ENCODE measurements around the gene LRIT2.

The LRIT2 gene

GRCh38 chr10:84225427-84226173, at the start of gene LRIT2:
LRIT2 (minus strand) TSS chr10:84225544; CDS start chr10:84225520, 24 bp downstream.
- DNase-seq, result no peak

GRCh38 chr10:84270708-84271107, 45.4 kb upstream of the LRIT2 start:
- peak; percentile 0 for DNase-seq

GRCh38 chr10:84269773-84270172, 44.4 kb upstream of the LRIT2 start:
- DNase-seq, result no peak

- no peak for DNase-seq
These were observed 43.8 kb upstream of the LRIT2 start for GRCh38 chr10:84269162-84269561.

- DNase-seq, result no peak
These were observed 42.3 kb upstream of the LRIT2 start for GRCh38 chr10:84267503-84268126.

- DNase-seq, result peak; percentile 1
These were observed 40.1 kb upstream of the LRIT2 start for GRCh38 chr10:84265418-84265817.

- DNase-seq, result peak; percentile 3
These were observed 39.3 kb upstream of the LRIT2 start for GRCh38 chr10:84264611-84265141.

GRCh38 chr10:84263716-84264115, 38.4 kb upstream of the LRIT2 start:
- no peak for DNase-seq

GRCh38 chr10:84262190-84262956, 37.0 kb upstream of the LRIT2 start:
- DNase-seq, result no peak

GRCh38 chr10:84261236-84261915, 36.0 kb upstream of the LRIT2 start:
- no peak for DNase-seq

GRCh38 chr10:84258034-84258695, 32.8 kb upstream of the LRIT2 start:
- DNase-seq, result no peak

- no peak for DNase-seq
These were observed 32.1 kb upstream of the LRIT2 start for GRCh38 chr10:84257343-84258020.

- DNase-seq, result no peak
These were observed 31.4 kb upstream of the LRIT2 start for GRCh38 chr10:84256510-84257342.

- DNase-seq, result no peak
These were observed 29.5 kb upstream of the LRIT2 start for GRCh38 chr10:84254552-84255478.

- no peak for DNase-seq
These were observed 23.4 kb upstream of the LRIT2 start for GRCh38 chr10:84248794-84249193.

- no peak for DNase-seq
These were observed 22.2 kb upstream of the LRIT2 start for GRCh38 chr10:84247496-84247895.

- no peak for DNase-seq
These were observed 19.4 kb upstream of the LRIT2 start, which contains the start of gene RGR for GRCh38 chr10:84244651-84245270. RGR (plus strand) TSS chr10:84245053; CDS start chr10:84245091, 38 bp downstream.

GRCh38 chr10:84243759-84244158, 18.4 kb upstream of the LRIT2 start:
- no peak for DNase-seq

GRCh38 chr10:84241185-84241790, 15.9 kb upstream of the LRIT2 start, which contains the start of gene LRIT1:
LRIT1 (minus strand) TSS chr10:84241546; CDS start chr10:84241439, 107 bp downstream.
- DNase-seq, result no peak
